H9 (cell line): Measurements from ENCODE around the gene ERP27. TPM values are rescaled to one million over a fixed set of nuclear protein-coding genes. Genes with fewer than 3 reads are reported as not detected.

Experiments
- DNase-seq: peaks from one replicate; pipeline ENCODE4 v3.0.0-alpha.2; 2017
- H2AFZ ChIP-seq: one replicate; pipeline ENCODE4 v1.6.1; 2013; ENCODE audit warnings: mild to moderate bottlenecking, low read length, control low read depth, moderate library complexity
- H2AK5ac ChIP-seq: 2 replicates; pipeline ENCODE4 v1.6.1; 2013; ENCODE audit warnings: low read length, control low read depth, mixed read lengths; ENCODE audit not compliant: insufficient read length
- H2BK120ac ChIP-seq: one replicate; pipeline ENCODE4 v1.6.1; 2013; ENCODE audit warnings: low read depth, mild to moderate bottlenecking, low read length, control low read depth, inconsistent platforms; ENCODE audit not compliant: poor library complexity, severe bottlenecking
- H2BK12ac ChIP-seq: 2 replicates; pipeline ENCODE4 v1.6.1; 2013; ENCODE audit warnings: low read length, control low read depth, mixed read lengths, low read depth; ENCODE audit not compliant: insufficient read length
- H2BK15ac ChIP-seq: 2 replicates; pipeline ENCODE4 v1.6.1; 2013; ENCODE audit warnings: low read depth, low read length, control low read depth
- H2BK20ac ChIP-seq: one replicate; pipeline ENCODE4 v1.6.1; 2013; ENCODE audit warnings: low read depth, mild to moderate bottlenecking, low read length, control low read depth, inconsistent platforms; ENCODE audit not compliant: poor library complexity, severe bottlenecking
- H2BK5ac ChIP-seq: 2 replicates; pipeline ENCODE4 v1.6.1; 2013; ENCODE audit warnings: low read length, control low read depth, mixed read lengths; ENCODE audit not compliant: insufficient read length
- H3K14ac ChIP-seq: 2 replicates; pipeline ENCODE4 v1.6.1; 2013; ENCODE audit warnings: low read length, control low read depth; ENCODE audit not compliant: insufficient read depth
- H3K18ac ChIP-seq: 2 replicates; pipeline ENCODE4 v1.6.1; 2013; ENCODE audit warnings: low read depth, mild to moderate bottlenecking, mixed read lengths, low read length, control low read depth; ENCODE audit not compliant: insufficient read length
- H3K23ac ChIP-seq: 2 replicates; pipeline ENCODE4 v1.6.1; 2013; ENCODE audit warnings: low read length, control low read depth, mixed read lengths, low read depth; ENCODE audit not compliant: insufficient read length
- H3K23me2 ChIP-seq: 2 replicates; pipeline ENCODE4 v1.6.1; 2013; ENCODE audit warnings: low read depth, mild to moderate bottlenecking, mixed read lengths, low read length, control low read depth; ENCODE audit not compliant: insufficient read length, poor library complexity, severe bottlenecking
- H3K27ac ChIP-seq: 2 replicates; pipeline ENCODE4 v1.5.1; 2013; ENCODE audit warnings: low read length, control low read depth, mixed read lengths, low read depth; ENCODE audit not compliant: insufficient read length
- H3K27me3 ChIP-seq: 2 replicates; pipeline ENCODE4 v1.6.1; 2013; ENCODE audit warnings: low read length, control low read depth, inconsistent platforms; ENCODE audit not compliant: insufficient read depth
- H3K4ac ChIP-seq: 2 replicates; pipeline ENCODE4 v1.6.1; 2013; ENCODE audit warnings: low read depth, mild to moderate bottlenecking, control low read depth, inconsistent platforms, low read length, moderate library complexity
- H3K4me1 ChIP-seq: 2 replicates; pipeline ENCODE4 v1.6.1; 2013; ENCODE audit warnings: low read length, control low read depth, inconsistent platforms; ENCODE audit not compliant: insufficient read depth
- H3K4me2 ChIP-seq: 2 replicates; pipeline ENCODE4 v1.6.1; 2013; ENCODE audit warnings: low read length, control low read depth, mixed read lengths; ENCODE audit not compliant: insufficient read length, insufficient read depth
- H3K56ac ChIP-seq: 2 replicates; pipeline ENCODE4 v1.6.1; 2013; ENCODE audit warnings: low read depth, mild to moderate bottlenecking, mixed read lengths, low read length, control low read depth; ENCODE audit not compliant: insufficient read length
- H3K79me1 ChIP-seq: 2 replicates; pipeline ENCODE4 v1.6.1; 2013; ENCODE audit warnings: low read depth, mild to moderate bottlenecking, moderate library complexity, low read length, control low read depth, inconsistent platforms; ENCODE audit not compliant: insufficient read depth, poor library complexity, severe bottlenecking
- H3K79me2 ChIP-seq: 2 replicates; pipeline ENCODE4 v1.6.1; 2013; ENCODE audit warnings: low read length, control low read depth, inconsistent platforms; ENCODE audit not compliant: insufficient read depth
- H3K9ac ChIP-seq: 2 replicates; pipeline ENCODE4 v1.6.1; 2013; ENCODE audit warnings: low read length, control low read depth, mixed read lengths; ENCODE audit not compliant: insufficient read length; ENCODE audit errors: extremely low read depth
- H3K9me3 ChIP-seq: one replicate; pipeline ENCODE4 v1.6.1; 2013; ENCODE audit warnings: low read depth, low read length, inconsistent platforms; ENCODE audit not compliant: control insufficient read depth
- H3T11ph ChIP-seq: one replicate; pipeline ENCODE4 v1.6.1; 2013; ENCODE audit warnings: mild to moderate bottlenecking, low read length, control low read depth, inconsistent platforms
- H4K20me1 ChIP-seq: one replicate; pipeline ENCODE4 v1.6.1; 2013; ENCODE audit not compliant: control insufficient read depth, insufficient read length, insufficient read depth
- H4K5ac ChIP-seq: 2 replicates; pipeline ENCODE4 v1.6.1; 2013; ENCODE audit warnings: low read depth, mild to moderate bottlenecking, mixed read lengths, low read length, control low read depth; ENCODE audit not compliant: insufficient read length
- H4K8ac ChIP-seq: replicated peaks from 2 replicates; pipeline ENCODE4 v1.6.1; 2013; ENCODE audit warnings: low read length, control low read depth, mixed read lengths, low read depth; ENCODE audit not compliant: insufficient read length
- H4K91ac ChIP-seq: 2 replicates; pipeline ENCODE4 v1.6.1; 2013; ENCODE audit warnings: low read depth, mild to moderate bottlenecking, moderate library complexity, mixed read lengths, low read length, control low read depth; ENCODE audit not compliant: insufficient read length
- H3K27ac Mint-ChIP-seq, 3 experiments: 2 replicates in 2 of 3; 3 replicates in 1 of 3; pipeline ENCODE4 v1.8.0; 2020 to 2021; ENCODE audit warnings: mixed read lengths in 3 of 3, mild to moderate bottlenecking in 1 of 3, moderate library complexity in 1 of 3
- H3K27me3 Mint-ChIP-seq: 2 replicates; pipeline ENCODE4 v1.8.0; 2021; ENCODE audit warnings: low read depth, mild to moderate bottlenecking, moderate library complexity, mixed read lengths
- H3K36me3 Mint-ChIP-seq, 3 experiments: 2 replicates in 2 of 3; 3 replicates in 1 of 3; pipeline ENCODE4 v1.8.0; 2020 to 2021; ENCODE audit warnings: low read depth in 3 of 3, mixed read lengths in 3 of 3; ENCODE audit not compliant: insufficient read depth in 1 of 3
- H3K4me1 Mint-ChIP-seq, 2 experiments: 2 replicates each; pipeline ENCODE4 v1.8.0; 2020; ENCODE audit warnings: mixed read lengths in 2 of 2
- H3K4me3 Mint-ChIP-seq, 2 experiments: 2 replicates in 1 of 2; 3 replicates in 1 of 2; pipeline ENCODE4 v1.8.0; 2020 to 2021; ENCODE audit warnings: mild to moderate bottlenecking in 2 of 2, mixed read lengths in 2 of 2, moderate library complexity in 1 of 2
- H3K9me3 Mint-ChIP-seq, 2 experiments: 2 replicates in 1 of 2; 3 replicates in 1 of 2; pipeline ENCODE4 v1.8.0; 2020; ENCODE audit warnings: mild to moderate bottlenecking in 2 of 2, mixed read lengths in 2 of 2, moderate library complexity in 1 of 2
- WGBS: extraction: QIAGEN DNeasy Blood & Tissue Kit; methylation state at CpG from one replicate; pipeline ENCODE4 v1.1.7; 2013; ENCODE audit warnings: missing lambda C conversion rate, low lambda C conversion rate, mixed read lengths; ENCODE audit not compliant: insufficient read length; ENCODE audit errors: extremely low coverage; 5-methylcytosine and 5-hydroxymethylcytosine counted together
- total RNA-seq: library from RNA; stranded (reverse); gene quantifications from 2 replicates; pipeline ENCODE4 v1.2.1, GENCODE V29; 2021
- TF ChIP-seq, protein P1 (sequence below): fragments of 200-600 bp; sonication (generic); conservative IDR thresholded peaks from 3 replicates; pipeline ENCODE4 v1.8.0; 2021; ENCODE audit warnings: antibody characterized with exemption, mild to moderate bottlenecking

The ERP27 gene
- total RNA-seq, 1 experiment from 2014 or later = not detected

DNA sequence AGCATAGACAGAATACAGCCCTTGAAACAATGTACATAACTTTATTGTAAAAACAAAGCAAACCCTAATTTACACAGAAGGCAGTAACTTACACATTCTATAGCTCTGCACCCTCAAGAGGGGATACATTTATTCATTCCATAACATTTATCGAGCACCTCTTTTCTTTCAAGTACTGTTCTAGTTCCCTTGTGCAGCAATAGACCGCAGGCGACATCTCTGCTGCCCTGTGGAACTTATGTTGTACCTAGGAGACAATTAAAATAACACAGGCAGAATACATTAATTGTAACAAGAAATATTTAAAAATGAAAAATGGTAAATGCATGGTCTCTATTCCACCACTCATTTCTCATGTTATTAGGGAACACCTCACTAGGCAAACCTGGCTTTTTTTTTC lies 24.5 kb upstream of the ERP27 start:
- Mint-ChIP-seq H3K27ac (no peak overlapping the region), H3K27me3 (no peaks in the 10 kb centered on the region), H3K9me3 (no peaks in the 10 kb centered on the region), H3K4me3 (no peak overlapping the region), H3K36me3 (no peaks in the 10 kb centered on the region), H3K4me1 (peaks cover 12 to 13% of the 10 kb centered on the region in 2 experiments)
- Histone ChIP-seq H3K14ac (no peak overlapping the region), H2BK5ac (no peak overlapping the region), H3K4me2 (no peak overlapping the region), H3K9me3 (no peaks in the 10 kb centered on the region), H2BK12ac (no peak overlapping the region), H4K5ac (no peak overlapping the region), H3K56ac (no peak overlapping the region), H3K23ac (no peak overlapping the region), H3K23me2 (no peaks in the 10 kb centered on the region), H3K27ac (no peak overlapping the region), H2BK120ac (no peak overlapping the region), H3K79me1 (no peaks in the 10 kb centered on the region), H3T11ph (no peak overlapping the region), H4K8ac (no peak overlapping the region), H3K18ac (no peak overlapping the region), H2BK15ac (no peak overlapping the region), H3K79me2 (no peaks in the 10 kb centered on the region), H3K4ac (no peak overlapping the region), H3K4me1 (peaks cover 3% of the 10 kb centered on the region), H2BK20ac (no peak overlapping the region), H4K20me1 (no peaks in the 10 kb centered on the region), H4K91ac (no peak overlapping the region), H3K9ac (no peak overlapping the region), H3K27me3 (no peaks in the 10 kb centered on the region), H2AFZ (no peak overlapping the region), H2AK5ac (no peak overlapping the region)
- no peak for DNase-seq
- WGBS = no CpG with 5 or more reads among the region's 3 CpGs
- TF ChIP-seq, protein P1, sequence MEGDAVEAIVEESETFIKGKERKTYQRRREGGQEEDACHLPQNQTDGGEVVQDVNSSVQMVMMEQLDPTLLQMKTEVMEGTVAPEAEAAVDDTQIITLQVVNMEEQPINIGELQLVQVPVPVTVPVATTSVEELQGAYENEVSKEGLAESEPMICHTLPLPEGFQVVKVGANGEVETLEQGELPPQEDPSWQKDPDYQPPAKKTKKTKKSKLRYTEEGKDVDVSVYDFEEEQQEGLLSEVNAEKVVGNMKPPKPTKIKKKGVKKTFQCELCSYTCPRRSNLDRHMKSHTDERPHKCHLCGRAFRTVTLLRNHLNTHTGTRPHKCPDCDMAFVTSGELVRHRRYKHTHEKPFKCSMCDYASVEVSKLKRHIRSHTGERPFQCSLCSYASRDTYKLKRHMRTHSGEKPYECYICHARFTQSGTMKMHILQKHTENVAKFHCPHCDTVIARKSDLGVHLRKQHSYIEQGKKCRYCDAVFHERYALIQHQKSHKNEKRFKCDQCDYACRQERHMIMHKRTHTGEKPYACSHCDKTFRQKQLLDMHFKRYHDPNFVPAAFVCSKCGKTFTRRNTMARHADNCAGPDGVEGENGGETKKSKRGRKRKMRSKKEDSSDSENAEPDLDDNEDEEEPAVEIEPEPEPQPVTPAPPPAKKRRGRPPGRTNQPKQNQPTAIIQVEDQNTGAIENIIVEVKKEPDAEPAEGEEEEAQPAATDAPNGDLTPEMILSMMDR = no peak
